Mucosa of rectum (tissue), 2 donors: Measurements from ENCODE around the gene TP53.
A peak's percentile ranks its signal among the peaks of the same experiment; 100 is the strongest.
"Not testable (repeated sequence)": the region's sequence is repeated elsewhere in the genome, so short reads cannot be mapped to it uniquely, and the experiment has no call there.

Experiments
- H3K27ac ChIP-seq, 2 donors: one replicate each; pipeline ENCODE4 v1.7.0; 2013; ENCODE audit warnings: inconsistent platforms in 2 of 2, low read depth in 2 of 2, low read length in 2 of 2
- H3K27me3 ChIP-seq, 2 donors: one replicate each; pipeline ENCODE4 v1.7.0; 2013; ENCODE audit warnings: low read length in 2 of 2; ENCODE audit not compliant: control insufficient read depth in 2 of 2, insufficient read depth in 2 of 2
- H3K36me3 ChIP-seq, 2 donors: one replicate each; pipeline ENCODE4 v1.7.0; 2013; ENCODE audit warnings: low read length in 2 of 2; ENCODE audit not compliant: control insufficient read depth in 2 of 2, insufficient read depth in 2 of 2
- H3K4me1 ChIP-seq, 2 donors: one replicate each; pipeline ENCODE4 v1.7.0; 2013; ENCODE audit warnings: low read length in 2 of 2, mild to moderate bottlenecking in 1 of 2; ENCODE audit not compliant: control insufficient read depth in 2 of 2, insufficient read depth in 2 of 2
- H3K4me3 ChIP-seq, 2 donors: one replicate each; pipeline ENCODE4 v1.7.0; 2013; ENCODE audit warnings: low read length in 2 of 2
- H3K9ac ChIP-seq, 2 donors: one replicate each; pipeline ENCODE4 v1.7.0; 2013; ENCODE audit warnings: low read length in 2 of 2, low read depth in 1 of 2, mild to moderate bottlenecking in 1 of 2
- H3K9me3 ChIP-seq, 2 donors: one replicate each; pipeline ENCODE4 v1.7.0; 2013; ENCODE audit warnings: low read length in 2 of 2; ENCODE audit not compliant: control insufficient read depth in 2 of 2
- donor health status: healthy.
- donor health status: Normal muscosa, but diverticular disease.

The TP53 gene

GRCh38 chr17:7650509-7651096 lies 36.7 kb downstream of the TP53 start, which contains the start of gene ATP1B2:
TSS of gene ATP1B2 (plus strand) at chr17:7650926. CDS start at chr17:7651519, 593 bp downstream.
- Histone ChIP-seq H3K9me3 (no peaks in the 10 kb centered on the region), H3K27me3 (peaks cover 18 to 29% of the 10 kb centered on the region in 2 donors), H3K4me3 (peak within 1 kb of the TSS; percentile 45 to 59), H3K27ac (no peak within 1 kb of the TSS), H3K4me1 (peaks cover 6 to 13% of the 10 kb centered on the region in 2 donors), H3K9ac (no peak within 1 kb of the TSS), H3K36me3 (no peaks in the 10 kb centered on the region)

GRCh38 chr17:7647018-7647417 lies 40.3 kb downstream of the TP53 start:
- H3K9me3 ChIP-seq, result no peaks in the 10 kb centered on the region
- no peaks in the 10 kb centered on the region for H3K36me3 ChIP-seq
- H3K27ac ChIP-seq, result no peak overlapping the region
- peaks cover 6 to 13% of the 10 kb centered on the region in 2 donors for H3K4me1 ChIP-seq
- H3K9ac ChIP-seq, result no peak overlapping the region
- H3K4me3 ChIP-seq, result no peak overlapping the region
- H3K27me3 ChIP-seq, result peaks cover 11 to 24% of the 10 kb centered on the region in 2 donors

GRCh38 chr17:7646457-7646856 lies 40.8 kb downstream of the TP53 start:
- Histone ChIP-seq H3K4me3 (no peak overlapping the region), H3K27ac (no peak overlapping the region), H3K4me1 (peaks cover 6 to 12% of the 10 kb centered on the region in 2 donors), H3K27me3 (peaks cover 10 to 20% of the 10 kb centered on the region in 2 donors), H3K36me3 (no peaks in the 10 kb centered on the region), H3K9me3 (no peaks in the 10 kb centered on the region), H3K9ac (no peak overlapping the region)

GRCh38 chr17:7644775-7645174 lies 42.5 kb downstream of the TP53 start:
- peaks cover 3 to 6% of the 10 kb centered on the region in 2 donors for H3K27me3 ChIP-seq
- no peaks in the 10 kb centered on the region for H3K4me1 ChIP-seq
- no peak overlapping the region for H3K4me3 ChIP-seq
- no peak overlapping the region for H3K27ac ChIP-seq
- H3K9ac ChIP-seq, result no peak overlapping the region
- H3K9me3 ChIP-seq, result no peaks in the 10 kb centered on the region
- no peaks in the 10 kb centered on the region for H3K36me3 ChIP-seq

- not testable (repeated sequence) for H3K27ac ChIP-seq, H3K4me3 ChIP-seq, H3K9ac ChIP-seq, H3K27me3 ChIP-seq, H3K9me3 ChIP-seq, H3K36me3 ChIP-seq, H3K4me1 ChIP-seq
Measured at GRCh38 chr17:7641635-7642034, 45.7 kb downstream of the TP53 start.

- no peak overlapping the region for H3K27ac ChIP-seq
- H3K4me1 ChIP-seq, result no peaks in the 10 kb centered on the region
- no peaks in the 10 kb centered on the region for H3K36me3 ChIP-seq
- H3K9ac ChIP-seq, result no peak overlapping the region
- H3K9me3 ChIP-seq, result no peaks in the 10 kb centered on the region
- no peak overlapping the region for H3K4me3 ChIP-seq
- no peaks in the 10 kb centered on the region for H3K27me3 ChIP-seq
Measured at GRCh38 chr17:7640783-7641182, 46.5 kb downstream of the TP53 start.

GRCh38 chr17:7636163-7636562 lies 51.1 kb downstream of the TP53 start:
- Histone ChIP-seq H3K27me3 (no peaks in the 10 kb centered on the region), H3K27ac (no peak overlapping the region), H3K36me3 (no peaks in the 10 kb centered on the region), H3K4me3 (no peak overlapping the region), H3K9ac (no peak overlapping the region), H3K9me3 (no peaks in the 10 kb centered on the region), H3K4me1 (no peaks in the 10 kb centered on the region)

GRCh38 chr17:7634384-7634783 lies 52.9 kb downstream of the TP53 start:
- no peaks in the 10 kb centered on the region for H3K36me3 ChIP-seq
- no peak overlapping the region for H3K4me3 ChIP-seq
- no peak overlapping the region for H3K27ac ChIP-seq
- no peaks in the 10 kb centered on the region for H3K27me3 ChIP-seq
- H3K9ac ChIP-seq, result no peak overlapping the region
- H3K4me1 ChIP-seq, result no peaks in the 10 kb centered on the region
- no peaks in the 10 kb centered on the region for H3K9me3 ChIP-seq

GRCh38 chr17:7633093-7633492 lies 54.2 kb downstream of the TP53 start:
- no peak overlapping the region for H3K4me3 ChIP-seq
- no peaks in the 10 kb centered on the region for H3K9me3 ChIP-seq
- no peak overlapping the region for H3K9ac ChIP-seq
- no peaks in the 10 kb centered on the region for H3K36me3 ChIP-seq
- H3K27ac ChIP-seq, result no peak overlapping the region
- H3K27me3 ChIP-seq, result no peaks in the 10 kb centered on the region
- H3K4me1 ChIP-seq, result no peaks in the 10 kb centered on the region

- Histone ChIP-seq H3K27ac (no peak overlapping the region), H3K4me1 (peaks cover 0 to 2% of the 10 kb centered on the region in 2 donors), H3K9ac (no peak overlapping the region), H3K4me3 (no peak overlapping the region), H3K36me3 (no peaks in the 10 kb centered on the region), H3K27me3 (no peaks in the 10 kb centered on the region), H3K9me3 (no peaks in the 10 kb centered on the region)
Measured at GRCh38 chr17:7632492-7632894, 54.8 kb downstream of the TP53 start.
